GM23338 (cell line): Measurements from ENCODE around the gene PDK4.

Source experiments
- CREB1 ChIP-seq: fragments of 250-450 bp; sonication (Bioruptor Pico); IDR thresholded peaks from 2 replicates; pipeline ENCODE4 v1.5.0; 2020; ENCODE audit warnings: low read depth, mild to moderate bottlenecking, moderate library complexity
- CTCF ChIP-seq, 2 experiments: fragments of 200-600 bp in 1 of 2; sonication (generic) in 1 of 2; conservative IDR thresholded peaks; 2 replicates each; pipeline versions ENCODE4 v1.5.1 to v1.6.1; 2016 to 2017; ENCODE audit warnings: antibody characterized with exemption in 2 of 2, low read depth in 2 of 2, mild to moderate bottlenecking in 2 of 2, moderate library complexity in 1 of 2
- TF ChIP-seq, protein P1 (sequence below): IDR thresholded peaks from one replicate; pipeline ENCODE4 v1.6.1; 2018; ENCODE audit warnings: antibody characterized with exemption; ENCODE audit not compliant: unreplicated experiment

DNA sequence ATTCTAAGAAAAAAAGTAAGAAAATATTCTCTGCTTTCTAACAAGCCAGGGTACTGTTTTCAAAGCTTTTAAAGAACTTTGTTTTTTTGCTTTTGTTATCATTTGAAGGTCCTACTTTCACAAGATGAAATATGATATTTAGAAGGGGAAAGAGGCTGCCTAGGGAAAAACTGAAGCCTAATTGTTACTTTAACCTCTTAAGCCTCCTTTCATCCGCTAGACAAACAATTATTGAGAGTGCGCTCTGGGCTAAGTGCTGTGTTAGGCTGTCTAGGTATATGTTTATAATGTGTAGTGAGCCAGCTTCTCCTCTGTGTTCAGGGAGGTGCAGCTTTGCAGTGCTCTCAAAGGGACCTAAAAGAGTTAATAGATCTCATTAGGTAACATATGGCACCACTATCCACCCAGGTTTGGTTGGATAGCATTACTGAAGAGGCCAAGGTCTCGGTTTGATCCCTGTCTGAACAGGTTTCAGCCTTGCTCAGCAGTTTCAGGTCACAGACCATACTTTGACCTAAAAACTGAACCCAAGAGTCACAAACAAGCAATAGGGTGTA lies 17.9 kb downstream of the PDK4 start:
- TF ChIP-seq CTCF (conservative IDR thresholded peaks at IDR 0.05; ENCODE audit: low read depth in 2 of 2) (no peak), CREB1 (CRISPR knock-in tag) (no peak)
- TF ChIP-seq, protein P1, sequence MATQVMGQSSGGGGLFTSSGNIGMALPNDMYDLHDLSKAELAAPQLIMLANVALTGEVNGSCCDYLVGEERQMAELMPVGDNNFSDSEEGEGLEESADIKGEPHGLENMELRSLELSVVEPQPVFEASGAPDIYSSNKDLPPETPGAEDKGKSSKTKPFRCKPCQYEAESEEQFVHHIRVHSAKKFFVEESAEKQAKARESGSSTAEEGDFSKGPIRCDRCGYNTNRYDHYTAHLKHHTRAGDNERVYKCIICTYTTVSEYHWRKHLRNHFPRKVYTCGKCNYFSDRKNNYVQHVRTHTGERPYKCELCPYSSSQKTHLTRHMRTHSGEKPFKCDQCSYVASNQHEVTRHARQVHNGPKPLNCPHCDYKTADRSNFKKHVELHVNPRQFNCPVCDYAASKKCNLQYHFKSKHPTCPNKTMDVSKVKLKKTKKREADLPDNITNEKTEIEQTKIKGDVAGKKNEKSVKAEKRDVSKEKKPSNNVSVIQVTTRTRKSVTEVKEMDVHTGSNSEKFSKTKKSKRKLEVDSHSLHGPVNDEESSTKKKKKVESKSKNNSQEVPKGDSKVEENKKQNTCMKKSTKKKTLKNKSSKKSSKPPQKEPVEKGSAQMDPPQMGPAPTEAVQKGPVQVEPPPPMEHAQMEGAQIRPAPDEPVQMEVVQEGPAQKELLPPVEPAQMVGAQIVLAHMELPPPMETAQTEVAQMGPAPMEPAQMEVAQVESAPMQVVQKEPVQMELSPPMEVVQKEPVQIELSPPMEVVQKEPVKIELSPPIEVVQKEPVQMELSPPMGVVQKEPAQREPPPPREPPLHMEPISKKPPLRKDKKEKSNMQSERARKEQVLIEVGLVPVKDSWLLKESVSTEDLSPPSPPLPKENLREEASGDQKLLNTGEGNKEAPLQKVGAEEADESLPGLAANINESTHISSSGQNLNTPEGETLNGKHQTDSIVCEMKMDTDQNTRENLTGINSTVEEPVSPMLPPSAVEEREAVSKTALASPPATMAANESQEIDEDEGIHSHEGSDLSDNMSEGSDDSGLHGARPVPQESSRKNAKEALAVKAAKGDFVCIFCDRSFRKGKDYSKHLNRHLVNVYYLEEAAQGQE = no peak
